IPS DF 4.7 (cell line): Measurements from ENCODE around the gene NYNRIN.

Source experiments
- DNase-seq: peaks from one replicate; pipeline ENCODE4 v3.0.0-alpha.2; 2013; ENCODE audit warnings: low spot score; ENCODE audit errors: extremely low read depth

NYNRIN gene

GRCh38 chr14:24430682-24431568 lies 32.1 kb downstream of the NYNRIN start:
- no peak for DNase-seq

GRCh38 chr14:24431569-24432258 lies 32.9 kb downstream of the NYNRIN start:
- DNase-seq, result peak; percentile 88

GRCh38 chr14:24432259-24433131 lies 33.7 kb downstream of the NYNRIN start:
- no peak for DNase-seq

GRCh38 chr14:24434036-24434435 lies 35.2 kb downstream of the NYNRIN start:
- no peak for DNase-seq

GRCh38 chr14:24434676-24435075 lies 35.9 kb downstream of the NYNRIN start:
- no peak for DNase-seq

GRCh38 chr14:24435192-24435810 lies 36.5 kb downstream of the NYNRIN start:
- no peak for DNase-seq

GRCh38 chr14:24435998-24436354 lies 37.2 kb downstream of the NYNRIN start:
- no peak for DNase-seq

GRCh38 chr14:24436355-24437019 lies 37.7 kb downstream of the NYNRIN start:
- DNase-seq, result no peak

GRCh38 chr14:24437020-24437735 lies 38.4 kb downstream of the NYNRIN start:
- no peak for DNase-seq

- DNase-seq, result no peak
Measured at GRCh38 chr14:24437736-24438067, 38.9 kb downstream of the NYNRIN start.

GRCh38 chr14:24438223-24439097 lies 39.7 kb downstream of the NYNRIN start:
- DNase-seq, result no peak

- no peak for DNase-seq
Measured at GRCh38 chr14:24439257-24439656, 40.5 kb downstream of the NYNRIN start.

- DNase-seq, result no peak
Measured at GRCh38 chr14:24439830-24440605, 41.2 kb downstream of the NYNRIN start.

- DNase-seq, result no peak
Measured at GRCh38 chr14:24440606-24441399, 42.0 kb downstream of the NYNRIN start.

- DNase-seq, result no peak
Measured at GRCh38 chr14:24441485-24441884, 42.7 kb downstream of the NYNRIN start.

- no peak for DNase-seq
Measured at GRCh38 chr14:24441904-24442239, 43.1 kb downstream of the NYNRIN start.

- peak; percentile 98 for DNase-seq
Measured at GRCh38 chr14:24442240-24443052, 43.6 kb downstream of the NYNRIN start, which contains the start of gene SDR39U1. TSS of gene SDR39U1 (minus strand) at chr14:24442776. CDS start at chr14:24442769, 7 bp downstream.
